ENCODE data around the gene NLRP14.

Gene NLRP14, protein sequence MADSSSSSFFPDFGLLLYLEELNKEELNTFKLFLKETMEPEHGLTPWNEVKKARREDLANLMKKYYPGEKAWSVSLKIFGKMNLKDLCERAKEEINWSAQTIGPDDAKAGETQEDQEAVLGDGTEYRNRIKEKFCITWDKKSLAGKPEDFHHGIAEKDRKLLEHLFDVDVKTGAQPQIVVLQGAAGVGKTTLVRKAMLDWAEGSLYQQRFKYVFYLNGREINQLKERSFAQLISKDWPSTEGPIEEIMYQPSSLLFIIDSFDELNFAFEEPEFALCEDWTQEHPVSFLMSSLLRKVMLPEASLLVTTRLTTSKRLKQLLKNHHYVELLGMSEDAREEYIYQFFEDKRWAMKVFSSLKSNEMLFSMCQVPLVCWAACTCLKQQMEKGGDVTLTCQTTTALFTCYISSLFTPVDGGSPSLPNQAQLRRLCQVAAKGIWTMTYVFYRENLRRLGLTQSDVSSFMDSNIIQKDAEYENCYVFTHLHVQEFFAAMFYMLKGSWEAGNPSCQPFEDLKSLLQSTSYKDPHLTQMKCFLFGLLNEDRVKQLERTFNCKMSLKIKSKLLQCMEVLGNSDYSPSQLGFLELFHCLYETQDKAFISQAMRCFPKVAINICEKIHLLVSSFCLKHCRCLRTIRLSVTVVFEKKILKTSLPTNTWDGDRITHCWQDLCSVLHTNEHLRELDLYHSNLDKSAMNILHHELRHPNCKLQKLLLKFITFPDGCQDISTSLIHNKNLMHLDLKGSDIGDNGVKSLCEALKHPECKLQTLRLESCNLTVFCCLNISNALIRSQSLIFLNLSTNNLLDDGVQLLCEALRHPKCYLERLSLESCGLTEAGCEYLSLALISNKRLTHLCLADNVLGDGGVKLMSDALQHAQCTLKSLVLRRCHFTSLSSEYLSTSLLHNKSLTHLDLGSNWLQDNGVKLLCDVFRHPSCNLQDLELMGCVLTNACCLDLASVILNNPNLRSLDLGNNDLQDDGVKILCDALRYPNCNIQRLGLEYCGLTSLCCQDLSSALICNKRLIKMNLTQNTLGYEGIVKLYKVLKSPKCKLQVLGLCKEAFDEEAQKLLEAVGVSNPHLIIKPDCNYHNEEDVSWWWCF

DNA sequence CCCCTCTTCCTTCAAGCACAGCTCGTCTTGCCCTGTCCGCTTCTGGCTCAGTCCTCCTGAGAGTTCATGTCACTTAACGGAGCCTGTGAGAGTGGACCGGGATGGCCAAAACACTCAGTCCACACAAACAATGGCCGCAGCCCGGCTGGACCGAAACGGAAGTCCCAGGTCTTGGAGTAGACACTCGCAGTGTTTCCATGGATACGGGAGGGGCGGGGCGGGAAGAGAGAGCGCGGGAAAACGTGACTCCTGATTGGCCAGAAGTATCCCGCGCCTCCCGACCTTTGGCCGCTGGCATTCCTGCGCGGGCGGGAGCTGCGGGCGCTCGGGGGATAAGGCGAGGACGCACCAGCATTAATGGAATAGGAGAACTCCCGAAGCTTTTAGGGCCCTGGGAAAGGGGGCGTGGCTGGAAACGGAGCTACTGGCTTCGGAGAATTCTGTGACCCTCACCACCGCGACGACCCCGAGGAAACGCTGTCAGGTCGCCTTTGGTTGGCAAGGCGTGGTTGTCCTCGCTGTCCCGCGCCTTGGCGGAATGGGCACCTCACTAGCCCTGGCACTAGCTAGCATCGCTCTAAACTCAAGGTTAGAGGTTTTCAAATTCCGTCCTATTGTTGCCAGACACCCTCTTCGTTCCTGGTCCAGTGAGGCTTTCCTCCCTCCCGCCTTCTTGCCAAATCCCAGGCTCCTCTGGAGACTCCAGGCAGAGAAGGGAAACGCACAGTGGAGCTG is at the start of gene NLRP14, which contains the start of gene ZNF214:
Gene NLRP14 (plus strand): TSS at position 297 of the 735 bp plus-strand sequence. CDS start 18,108 bp downstream, outside the sequence.
Gene ZNF214 (minus strand): TSS at position 164 of the 735 bp plus-strand sequence. CDS start 17,511 bp downstream, outside the sequence.
- TF ChIP-seq, protein P1, sequence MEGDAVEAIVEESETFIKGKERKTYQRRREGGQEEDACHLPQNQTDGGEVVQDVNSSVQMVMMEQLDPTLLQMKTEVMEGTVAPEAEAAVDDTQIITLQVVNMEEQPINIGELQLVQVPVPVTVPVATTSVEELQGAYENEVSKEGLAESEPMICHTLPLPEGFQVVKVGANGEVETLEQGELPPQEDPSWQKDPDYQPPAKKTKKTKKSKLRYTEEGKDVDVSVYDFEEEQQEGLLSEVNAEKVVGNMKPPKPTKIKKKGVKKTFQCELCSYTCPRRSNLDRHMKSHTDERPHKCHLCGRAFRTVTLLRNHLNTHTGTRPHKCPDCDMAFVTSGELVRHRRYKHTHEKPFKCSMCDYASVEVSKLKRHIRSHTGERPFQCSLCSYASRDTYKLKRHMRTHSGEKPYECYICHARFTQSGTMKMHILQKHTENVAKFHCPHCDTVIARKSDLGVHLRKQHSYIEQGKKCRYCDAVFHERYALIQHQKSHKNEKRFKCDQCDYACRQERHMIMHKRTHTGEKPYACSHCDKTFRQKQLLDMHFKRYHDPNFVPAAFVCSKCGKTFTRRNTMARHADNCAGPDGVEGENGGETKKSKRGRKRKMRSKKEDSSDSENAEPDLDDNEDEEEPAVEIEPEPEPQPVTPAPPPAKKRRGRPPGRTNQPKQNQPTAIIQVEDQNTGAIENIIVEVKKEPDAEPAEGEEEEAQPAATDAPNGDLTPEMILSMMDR (IDR thresholded peaks at IDR 0.05; ENCODE audit: unreplicated experiment in 3 of 3) = no peak
- peak within 1 kb of the TSS; percentile 89 to 99 (median 95) for H3K27ac Mint-ChIP-seq
- no peaks in the 10 kb centered on the region for H3K36me3 Mint-ChIP-seq (ENCODE audit: low read depth)
- H3K9me3 Mint-ChIP-seq = no peaks in the 10 kb centered on the region
- peaks cover 30% of the 10 kb centered on the region for H3K4me1 Mint-ChIP-seq
- no peaks in the 10 kb centered on the region for H3K27me3 Mint-ChIP-seq (ENCODE audit: low read depth)
- H3K4me3 Mint-ChIP-seq = peak within 1 kb of the TSS; percentile 96 to 100 (median 98)

DNA sequence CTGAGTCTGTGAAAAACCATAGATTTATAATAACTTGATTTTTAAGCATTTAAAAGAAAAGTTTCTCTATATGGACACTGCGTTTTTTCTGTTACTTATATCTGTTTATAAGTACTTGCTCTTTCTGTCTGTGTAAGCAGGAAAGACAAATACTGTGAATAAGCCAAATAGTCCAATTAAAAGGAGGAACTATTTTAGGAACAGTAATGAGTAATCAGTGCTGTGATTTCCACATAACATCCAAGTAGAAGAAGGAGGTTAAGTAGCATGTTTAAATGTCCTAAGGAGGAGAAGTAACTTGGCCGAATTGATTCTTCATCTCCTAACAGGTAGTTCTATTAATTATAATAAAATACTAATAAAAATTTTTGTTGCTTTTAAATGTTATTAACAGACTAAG is 40.9 kb upstream of the NLRP14 start:
- Mint-ChIP-seq H3K27ac (no peak overlapping the region), H3K4me1 (no peaks in the 10 kb centered on the region), H3K4me3 (no peak overlapping the region), H3K27me3 (ENCODE audit: low read depth) (no peaks in the 10 kb centered on the region), H3K9me3 (peaks cover 3% of the 10 kb centered on the region), H3K36me3 (ENCODE audit: low read depth) (no peaks in the 10 kb centered on the region)
- TF ChIP-seq, protein P1 (IDR thresholded peaks at IDR 0.05; ENCODE audit: unreplicated experiment in 3 of 3) = no peak

DNA sequence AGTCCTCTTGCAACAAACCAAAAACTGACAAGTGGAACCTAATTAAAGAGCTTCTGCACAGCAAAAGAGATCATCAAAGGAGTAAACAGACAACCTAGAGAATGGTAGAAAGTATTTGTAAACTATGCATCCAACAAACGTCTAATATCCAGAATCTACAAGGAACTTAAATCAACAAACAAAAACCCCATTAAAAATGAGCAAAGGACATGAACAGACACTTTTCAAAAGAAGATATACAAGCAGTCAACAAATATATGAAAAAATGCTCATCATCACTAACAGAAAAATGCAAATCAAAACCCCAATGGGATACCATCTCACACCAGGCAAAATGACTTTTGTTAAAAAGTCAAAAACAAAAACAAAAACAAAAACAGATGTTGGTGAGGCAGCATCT is 33.8 kb upstream of the NLRP14 start:
- Mint-ChIP-seq H3K4me1 (no peaks in the 10 kb centered on the region), H3K27ac (no peak overlapping the region), H3K4me3 (no peak overlapping the region), H3K36me3 (ENCODE audit: low read depth) (no peaks in the 10 kb centered on the region), H3K9me3 (peaks cover 9% of the 10 kb centered on the region), H3K27me3 (ENCODE audit: low read depth) (no peaks in the 10 kb centered on the region)
- TF ChIP-seq, protein P1 (IDR thresholded peaks at IDR 0.05; ENCODE audit: unreplicated experiment in 3 of 3) = no peak

DNA sequence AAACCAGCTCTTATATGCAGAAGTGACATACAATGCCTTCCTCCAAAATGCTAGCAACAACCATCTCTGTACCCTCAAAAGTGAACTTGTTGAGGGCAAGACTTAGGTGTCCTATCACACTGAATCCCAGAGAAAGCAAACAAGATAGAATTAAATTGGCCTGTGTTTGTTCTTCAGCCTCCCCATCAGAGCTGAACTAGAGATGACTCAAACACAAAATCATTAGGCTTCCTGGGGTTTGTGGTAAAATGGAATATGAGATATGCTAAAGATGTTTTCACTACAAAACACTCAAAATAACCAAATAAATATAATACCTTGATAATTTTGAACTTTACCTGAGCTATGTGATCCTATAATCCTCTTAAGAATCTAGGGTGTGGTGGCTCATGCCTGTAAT is 31.8 kb upstream of the NLRP14 start:
- TF ChIP-seq, protein P1 (IDR thresholded peaks at IDR 0.05; ENCODE audit: unreplicated experiment in 3 of 3) = no peak
- Mint-ChIP-seq H3K27me3 (ENCODE audit: low read depth) (no peaks in the 10 kb centered on the region), H3K4me3 (no peak overlapping the region), H3K9me3 (peaks cover 9% of the 10 kb centered on the region), H3K36me3 (ENCODE audit: low read depth) (no peaks in the 10 kb centered on the region), H3K4me1 (peaks cover 20% of the 10 kb centered on the region), H3K27ac (no peak overlapping the region)

DNA sequence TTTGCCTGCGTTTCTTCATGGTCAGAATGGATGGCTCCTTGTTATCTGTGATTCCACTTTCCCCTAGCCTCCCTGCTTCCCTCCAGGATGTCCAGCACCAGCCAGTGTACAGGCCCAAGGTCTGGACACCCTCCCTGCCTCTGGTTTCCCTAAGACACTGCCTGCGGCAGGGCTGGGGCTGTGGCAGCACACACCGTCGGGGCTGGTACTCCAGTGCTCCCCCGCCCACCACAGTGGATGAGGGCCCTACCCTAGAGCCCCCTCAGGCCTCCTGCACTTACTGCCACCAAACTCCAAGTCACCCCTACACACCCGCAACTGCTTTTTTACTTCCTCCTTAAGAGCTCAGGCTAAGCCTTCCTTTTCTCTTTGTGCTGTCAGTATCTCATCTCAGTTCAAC is 29.1 kb upstream of the NLRP14 start:
- H3K27me3 Mint-ChIP-seq (ENCODE audit: low read depth) = no peaks in the 10 kb centered on the region

More for the DNA sequence above, 29.1 kb upstream of the NLRP14 start:
- TF ChIP-seq, protein P1 (IDR thresholded peaks at IDR 0.05; ENCODE audit: unreplicated experiment in 3 of 3) = no peak
- Mint-ChIP-seq H3K36me3 (ENCODE audit: low read depth) (no peaks in the 10 kb centered on the region), H3K9me3 (peaks cover 4% of the 10 kb centered on the region), H3K4me1 (peaks cover 21% of the 10 kb centered on the region), H3K4me3 (no peak overlapping the region), H3K27ac (peak overlapping the region in 1 of 3 experiments; percentile 82)
